Measurements from ENCODE around the gene FGG.

FGG gene

GRCh38 chr4:154623436-154623835 is 11.0 kb upstream of the FGG start:
- H2AFZ ChIP-seq (ENCODE audit: low read length), result no peak overlapping the region
- no peaks in the 10 kb centered on the region for H3K79me1 ChIP-seq (ENCODE audit: low read depth, low read length)
- H3K9ac ChIP-seq (ENCODE audit: low read depth, low read length, poor library complexity), result no peak overlapping the region
- no peak overlapping the region for H4K8ac ChIP-seq (ENCODE audit: low read depth, low read length)
- no CpG with 5 or more reads among the region's 3 CpGs for WGBS, 2 donors (ENCODE audit: extremely low coverage in 2 of 2, insufficient read length in 2 of 2, insufficient replicate concordance in 1 of 2)
- no peak overlapping the region for H3K4me3 ChIP-seq (ENCODE audit: low read length in 2 of 2)
- no peak overlapping the region for H2BK15ac ChIP-seq (ENCODE audit: low read length)
- H3K4me2 ChIP-seq (ENCODE audit: insufficient read depth, low read length, poor library complexity, severe bottlenecking), result no peak overlapping the region
- H3K27me3 ChIP-seq (ENCODE audit: control insufficient read depth in 3 of 3, insufficient read depth in 3 of 3, low read depth in 1 of 3, low read length in 3 of 3), result peaks cover 2 to 52% (median 13%) of the 10 kb centered on the region in 3 experiments
- no peak overlapping the region for H4K91ac ChIP-seq (ENCODE audit: low read depth, low read length, poor library complexity)
- no peak overlapping the region for H3K18ac ChIP-seq (ENCODE audit: low read length)
- DNase-seq (ENCODE audit: low spot score), result no peak
- no peak overlapping the region for H3K14ac ChIP-seq (ENCODE audit: low read length)
- no peaks in the 10 kb centered on the region for H3K36me3 ChIP-seq (replicated peaks in 1 of 2; ENCODE audit: control insufficient read depth in 2 of 2, insufficient read depth in 2 of 2, low read length in 2 of 2)
- H2BK120ac ChIP-seq (ENCODE audit: low read depth, low read length), result no peak overlapping the region
- no peak overlapping the region for H3K4ac ChIP-seq (ENCODE audit: low read length)
- H3K27ac ChIP-seq (replicated peaks; ENCODE audit: low read length), result no peak overlapping the region
- no peaks in the 10 kb centered on the region for H3K4me1 ChIP-seq (ENCODE audit: control insufficient read depth in 2 of 2, insufficient read depth in 1 of 2, low read depth in 1 of 2, low read length in 2 of 2)
- H2BK5ac ChIP-seq (ENCODE audit: low read length), result no peak overlapping the region
- no peaks in the 10 kb centered on the region for H3K9me3 ChIP-seq (replicated peaks in 1 of 2; ENCODE audit: control insufficient read depth in 2 of 2, insufficient read depth in 1 of 2, low read depth in 1 of 2, low read length in 2 of 2)
- no peak overlapping the region for H2BK12ac ChIP-seq (ENCODE audit: low read length)
- no peak overlapping the region for H2AK5ac ChIP-seq (ENCODE audit: low read depth, low read length)
- no peak overlapping the region for H3K23ac ChIP-seq (ENCODE audit: low read depth, low read length, poor library complexity)

- no peak overlapping the region for H2BK15ac ChIP-seq (ENCODE audit: low read length)
- H3K4me3 ChIP-seq (ENCODE audit: low read length in 2 of 2), result no peak overlapping the region
- no peak overlapping the region for H3K14ac ChIP-seq (ENCODE audit: low read length)
- no peak overlapping the region for H2BK12ac ChIP-seq (ENCODE audit: low read length)
- no peak overlapping the region for H4K8ac ChIP-seq (ENCODE audit: low read depth, low read length)
- H3K4ac ChIP-seq (ENCODE audit: low read length), result no peak overlapping the region
- no peaks in the 10 kb centered on the region for H3K4me1 ChIP-seq (ENCODE audit: control insufficient read depth in 2 of 2, insufficient read depth in 1 of 2, low read depth in 1 of 2, low read length in 2 of 2)
- no peak overlapping the region for H3K23ac ChIP-seq (ENCODE audit: low read depth, low read length, poor library complexity)
- no peak overlapping the region for H3K9ac ChIP-seq (ENCODE audit: low read depth, low read length, poor library complexity)
- H3K36me3 ChIP-seq (replicated peaks in 1 of 2; ENCODE audit: control insufficient read depth in 2 of 2, insufficient read depth in 2 of 2, low read length in 2 of 2), result no peaks in the 10 kb centered on the region
- H3K27me3 ChIP-seq (ENCODE audit: control insufficient read depth in 3 of 3, insufficient read depth in 3 of 3, low read depth in 1 of 3, low read length in 3 of 3), result peaks cover 2 to 43% (median 11%) of the 10 kb centered on the region in 3 experiments
- H2AK5ac ChIP-seq (ENCODE audit: low read depth, low read length), result no peak overlapping the region
- H3K9me3 ChIP-seq (replicated peaks in 1 of 2; ENCODE audit: control insufficient read depth in 2 of 2, insufficient read depth in 1 of 2, low read depth in 1 of 2, low read length in 2 of 2), result no peaks in the 10 kb centered on the region
- H3K4me2 ChIP-seq (ENCODE audit: insufficient read depth, low read length, poor library complexity, severe bottlenecking), result no peak overlapping the region
- H4K91ac ChIP-seq (ENCODE audit: low read depth, low read length, poor library complexity), result no peak overlapping the region
- no peaks in the 10 kb centered on the region for H3K79me1 ChIP-seq (ENCODE audit: low read depth, low read length)
- DNase-seq (ENCODE audit: low spot score), result peak; percentile 14
- H3K18ac ChIP-seq (ENCODE audit: low read length), result no peak overlapping the region
- no peak overlapping the region for H2BK5ac ChIP-seq (ENCODE audit: low read length)
- H2BK120ac ChIP-seq (ENCODE audit: low read depth, low read length), result no peak overlapping the region
- no peak overlapping the region for H2AFZ ChIP-seq (ENCODE audit: low read length)
- no peak overlapping the region for H3K27ac ChIP-seq (replicated peaks; ENCODE audit: low read length)
These were observed 10.1 kb upstream of the FGG start for GRCh38 chr4:154622598-154622997.

DNA sequence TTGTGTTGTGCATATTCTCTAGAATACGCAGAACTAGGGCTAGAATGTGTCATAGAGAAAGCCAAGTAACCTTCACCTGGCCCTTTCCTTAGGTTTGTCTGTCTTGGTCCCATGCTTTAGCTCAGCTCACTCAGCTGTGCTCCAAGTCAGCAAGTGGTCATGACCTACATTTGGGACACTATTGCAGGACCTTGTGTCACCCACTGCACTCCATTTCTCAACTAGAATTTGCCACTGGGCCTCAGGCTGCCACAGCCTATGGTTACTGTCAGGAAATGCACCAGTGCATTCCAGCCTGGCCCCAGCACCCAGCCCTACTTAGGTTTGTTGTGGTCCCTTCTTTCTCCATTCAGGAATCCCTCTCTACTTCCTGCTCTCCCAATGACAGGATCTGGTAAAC is 7.7 kb upstream of the FGG start:
- H2BK12ac ChIP-seq (ENCODE audit: low read length), result no peak overlapping the region
- no CpG with 5 or more reads among the region's 1 CpG for WGBS, 2 donors (ENCODE audit: extremely low coverage in 2 of 2, insufficient read length in 2 of 2, insufficient replicate concordance in 1 of 2)
- H3K14ac ChIP-seq (ENCODE audit: low read length), result no peak overlapping the region
- H3K79me1 ChIP-seq (ENCODE audit: low read depth, low read length), result no peaks in the 10 kb centered on the region
- H3K4me1 ChIP-seq (ENCODE audit: control insufficient read depth in 2 of 2, insufficient read depth in 1 of 2, low read depth in 1 of 2, low read length in 2 of 2), result no peaks in the 10 kb centered on the region
- peaks cover 0 to 20% (median 0%) of the 10 kb centered on the region in 3 experiments for H3K27me3 ChIP-seq (ENCODE audit: control insufficient read depth in 3 of 3, insufficient read depth in 3 of 3, low read depth in 1 of 3, low read length in 3 of 3)
- no peak overlapping the region for H2BK120ac ChIP-seq (ENCODE audit: low read depth, low read length)
- no peak overlapping the region for H3K4me3 ChIP-seq (ENCODE audit: low read length in 2 of 2)
- no peak overlapping the region for H2AFZ ChIP-seq (ENCODE audit: low read length)
- H3K9ac ChIP-seq (ENCODE audit: low read depth, low read length, poor library complexity), result peak overlapping the region; percentile 0
- no peak overlapping the region for H3K27ac ChIP-seq (replicated peaks; ENCODE audit: low read length)
- H3K36me3 ChIP-seq (replicated peaks in 1 of 2; ENCODE audit: control insufficient read depth in 2 of 2, insufficient read depth in 2 of 2, low read length in 2 of 2), result no peaks in the 10 kb centered on the region
- no peak overlapping the region for H3K18ac ChIP-seq (ENCODE audit: low read length)
- no peak overlapping the region for H3K4ac ChIP-seq (ENCODE audit: low read length)
- H3K23ac ChIP-seq (ENCODE audit: low read depth, low read length, poor library complexity), result no peak overlapping the region
- H2BK5ac ChIP-seq (ENCODE audit: low read length), result no peak overlapping the region
- no peak overlapping the region for H3K4me2 ChIP-seq (ENCODE audit: insufficient read depth, low read length, poor library complexity, severe bottlenecking)
- DNase-seq (ENCODE audit: low spot score), result no peak
- no peak overlapping the region for H4K91ac ChIP-seq (ENCODE audit: low read depth, low read length, poor library complexity)
- no peak overlapping the region for H2AK5ac ChIP-seq (ENCODE audit: low read depth, low read length)
- H2BK15ac ChIP-seq (ENCODE audit: low read length), result no peak overlapping the region
- H4K8ac ChIP-seq (ENCODE audit: low read depth, low read length), result no peak overlapping the region
- no peaks in the 10 kb centered on the region for H3K9me3 ChIP-seq (replicated peaks in 1 of 2; ENCODE audit: control insufficient read depth in 2 of 2, insufficient read depth in 1 of 2, low read depth in 1 of 2, low read length in 2 of 2)

GRCh38 chr4:154618708-154619315 is 6.4 kb upstream of the FGG start:
- H3K9me3 ChIP-seq (replicated peaks in 1 of 2; ENCODE audit: control insufficient read depth in 2 of 2, insufficient read depth in 1 of 2, low read depth in 1 of 2, low read length in 2 of 2), result no peaks in the 10 kb centered on the region
- peaks cover 0 to 9% (median 0%) of the 10 kb centered on the region in 3 experiments for H3K27me3 ChIP-seq (ENCODE audit: control insufficient read depth in 3 of 3, insufficient read depth in 3 of 3, low read depth in 1 of 3, low read length in 3 of 3)
- no peak overlapping the region for H3K18ac ChIP-seq (ENCODE audit: low read length)
- H3K4me1 ChIP-seq (ENCODE audit: control insufficient read depth in 2 of 2, insufficient read depth in 1 of 2, low read depth in 1 of 2, low read length in 2 of 2), result no peaks in the 10 kb centered on the region
- H3K23ac ChIP-seq (ENCODE audit: low read depth, low read length, poor library complexity), result no peak overlapping the region
- H2BK5ac ChIP-seq (ENCODE audit: low read length), result no peak overlapping the region
- peak; percentile 39 for DNase-seq (ENCODE audit: low spot score)
- no peak overlapping the region for H2AK5ac ChIP-seq (ENCODE audit: low read depth, low read length)
- no peak overlapping the region for H3K9ac ChIP-seq (ENCODE audit: low read depth, low read length, poor library complexity)
- no CpG with 5 or more reads among the region's 4 CpGs for WGBS, 2 donors (ENCODE audit: extremely low coverage in 2 of 2, insufficient read length in 2 of 2, insufficient replicate concordance in 1 of 2)
- H2BK12ac ChIP-seq (ENCODE audit: low read length), result no peak overlapping the region
- H3K4ac ChIP-seq (ENCODE audit: low read length), result no peak overlapping the region
- no peak overlapping the region for H2AFZ ChIP-seq (ENCODE audit: low read length)
- no peak overlapping the region for H4K91ac ChIP-seq (ENCODE audit: low read depth, low read length, poor library complexity)
- H4K8ac ChIP-seq (ENCODE audit: low read depth, low read length), result no peak overlapping the region
- no peak overlapping the region for H2BK120ac ChIP-seq (ENCODE audit: low read depth, low read length)
- H3K4me3 ChIP-seq (ENCODE audit: low read length in 2 of 2), result no peak overlapping the region
- no peak overlapping the region for H3K14ac ChIP-seq (ENCODE audit: low read length)
- H3K4me2 ChIP-seq (ENCODE audit: insufficient read depth, low read length, poor library complexity, severe bottlenecking), result no peak overlapping the region
- no peaks in the 10 kb centered on the region for H3K79me1 ChIP-seq (ENCODE audit: low read depth, low read length)
- H3K27ac ChIP-seq (replicated peaks; ENCODE audit: low read length), result no peak overlapping the region
- no peak overlapping the region for H2BK15ac ChIP-seq (ENCODE audit: low read length)
- H3K36me3 ChIP-seq (replicated peaks in 1 of 2; ENCODE audit: control insufficient read depth in 2 of 2, insufficient read depth in 2 of 2, low read length in 2 of 2), result no peaks in the 10 kb centered on the region
